DND-41 (cell line): ENCODE measurements around the gene SUMO3.

Experiments
- CTCF ChIP-seq: IDR thresholded peaks from 2 replicates; pipeline ENCODE4 v1.5.1; 2012; ENCODE audit warnings: borderline replicate concordance, low read length, moderate library complexity, mild to moderate bottlenecking; ENCODE audit not compliant: poor library complexity, severe bottlenecking; ENCODE audit errors: extremely low read depth
- EZH2 ChIP-seq: IDR thresholded peaks from 3 replicates; pipeline ENCODE4 v1.6.1; 2012; ENCODE audit warnings: borderline replicate concordance, low read depth, mild to moderate bottlenecking, moderate library complexity, low read length, inconsistent platforms; ENCODE audit not compliant: severe bottlenecking

GRCh38 chr21:44866780-44867179, 48.9 kb upstream of the SUMO3 start:
- TF ChIP-seq CTCF, result no peak
- no peak for TF ChIP-seq EZH2
